Osteocyte (in vitro differentiated cells): ENCODE measurements around the gene RALGDS. TPM values are rescaled to one million over a fixed set of nuclear protein-coding genes. Genes with fewer than 3 reads are reported as not detected.

Source experiments
- DNase-seq: peaks from one replicate; pipeline ENCODE4 v3.0.0; 2021; ENCODE audit warnings: mixed read lengths; ENCODE audit not compliant: unreplicated experiment; ENCODE audit errors: extremely low spot score
- H3K27ac Mint-ChIP-seq: one replicate; pipeline ENCODE4 v1.8.0; 2021; ENCODE audit warnings: mild to moderate bottlenecking, mixed read lengths; ENCODE audit not compliant: unreplicated experiment
- H3K27me3 Mint-ChIP-seq: one replicate; pipeline ENCODE4 v1.8.0; 2021; ENCODE audit warnings: mixed read lengths; ENCODE audit not compliant: unreplicated experiment
- H3K36me3 Mint-ChIP-seq: one replicate; pipeline ENCODE4 v1.8.0; 2021; ENCODE audit warnings: mixed read lengths; ENCODE audit not compliant: unreplicated experiment
- H3K4me1 Mint-ChIP-seq: one replicate; pipeline ENCODE4 v1.8.0; 2021; ENCODE audit warnings: mixed read lengths; ENCODE audit not compliant: unreplicated experiment
- H3K4me3 Mint-ChIP-seq: one replicate; pipeline ENCODE4 v1.8.0; 2021; ENCODE audit warnings: mild to moderate bottlenecking, moderate library complexity, mixed read lengths; ENCODE audit not compliant: unreplicated experiment
- H3K9me3 Mint-ChIP-seq: one replicate; pipeline ENCODE4 v1.8.0; 2021; ENCODE audit warnings: mixed read lengths; ENCODE audit not compliant: unreplicated experiment
- total RNA-seq: library from RNA; stranded (reverse); gene quantifications from 2 replicates; pipeline ENCODE4 v1.2.1, GENCODE V29; 2021
- TF ChIP-seq, protein P1 (sequence below): fragments of 200-600 bp; sonication (generic); IDR thresholded peaks from 2 replicates; pipeline ENCODE4 v1.5.0; 2021; ENCODE audit warnings: antibody characterized with exemption, mild to moderate bottlenecking, moderate library complexity

The RALGDS gene
- total RNA-seq, 1 donor from 2014 or later, result 38.4 TPM

DNA sequence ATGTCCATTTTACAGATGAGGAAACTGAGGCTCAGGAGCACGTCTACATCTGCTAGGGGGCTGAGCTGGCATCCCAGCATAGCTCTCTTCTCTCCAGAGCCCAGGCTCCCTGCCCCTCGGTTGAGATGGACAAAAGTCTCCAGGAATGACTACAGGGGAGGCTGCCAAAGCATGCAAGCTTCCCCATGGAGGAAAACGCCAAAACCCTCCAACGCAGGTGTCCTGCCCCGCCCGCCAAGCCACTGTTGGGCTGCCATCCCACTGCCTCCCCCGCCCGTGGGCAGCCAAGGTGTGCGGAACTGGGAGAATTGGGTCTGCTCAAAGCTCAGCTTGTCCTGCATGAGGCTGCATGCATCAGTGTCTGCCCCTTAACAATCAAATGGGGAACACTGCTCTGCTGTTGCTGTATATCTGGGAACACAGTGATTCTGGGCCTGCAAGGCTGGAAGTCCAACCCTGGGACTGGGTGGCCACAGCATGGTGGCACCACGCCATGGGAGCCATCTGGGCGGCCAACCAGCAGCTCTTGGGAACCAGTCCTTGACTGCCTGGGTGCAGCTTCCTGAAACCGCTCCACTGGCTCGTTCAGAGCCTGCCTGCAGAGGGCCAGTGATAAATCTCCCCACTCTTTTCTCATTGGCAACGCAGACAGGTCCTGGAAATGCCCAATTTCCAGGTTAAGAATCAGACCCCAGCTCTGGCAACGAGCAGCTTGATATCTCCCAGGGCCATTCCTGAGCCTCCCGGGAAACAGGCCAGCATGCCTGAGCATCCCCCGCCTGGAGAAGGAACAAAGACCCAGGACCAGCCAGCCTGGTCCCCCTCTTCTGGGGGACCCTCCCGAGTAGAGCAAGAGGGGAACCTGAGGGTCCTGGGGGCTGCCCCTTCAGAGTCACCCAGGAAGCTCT lies 3.5 kb downstream of the RALGDS start:
- no peak overlapping the region for H3K4me3 Mint-ChIP-seq
- no peaks in the 10 kb centered on the region for H3K9me3 Mint-ChIP-seq
- no peak overlapping the region for H3K27ac Mint-ChIP-seq
- no peaks in the 10 kb centered on the region for H3K36me3 Mint-ChIP-seq
- H3K4me1 Mint-ChIP-seq, result peaks cover 75% of the 10 kb centered on the region
- no peaks in the 10 kb centered on the region for H3K27me3 Mint-ChIP-seq
- TF ChIP-seq, protein P1, sequence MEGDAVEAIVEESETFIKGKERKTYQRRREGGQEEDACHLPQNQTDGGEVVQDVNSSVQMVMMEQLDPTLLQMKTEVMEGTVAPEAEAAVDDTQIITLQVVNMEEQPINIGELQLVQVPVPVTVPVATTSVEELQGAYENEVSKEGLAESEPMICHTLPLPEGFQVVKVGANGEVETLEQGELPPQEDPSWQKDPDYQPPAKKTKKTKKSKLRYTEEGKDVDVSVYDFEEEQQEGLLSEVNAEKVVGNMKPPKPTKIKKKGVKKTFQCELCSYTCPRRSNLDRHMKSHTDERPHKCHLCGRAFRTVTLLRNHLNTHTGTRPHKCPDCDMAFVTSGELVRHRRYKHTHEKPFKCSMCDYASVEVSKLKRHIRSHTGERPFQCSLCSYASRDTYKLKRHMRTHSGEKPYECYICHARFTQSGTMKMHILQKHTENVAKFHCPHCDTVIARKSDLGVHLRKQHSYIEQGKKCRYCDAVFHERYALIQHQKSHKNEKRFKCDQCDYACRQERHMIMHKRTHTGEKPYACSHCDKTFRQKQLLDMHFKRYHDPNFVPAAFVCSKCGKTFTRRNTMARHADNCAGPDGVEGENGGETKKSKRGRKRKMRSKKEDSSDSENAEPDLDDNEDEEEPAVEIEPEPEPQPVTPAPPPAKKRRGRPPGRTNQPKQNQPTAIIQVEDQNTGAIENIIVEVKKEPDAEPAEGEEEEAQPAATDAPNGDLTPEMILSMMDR, result no peak
- no peak for DNase-seq

DNA sequence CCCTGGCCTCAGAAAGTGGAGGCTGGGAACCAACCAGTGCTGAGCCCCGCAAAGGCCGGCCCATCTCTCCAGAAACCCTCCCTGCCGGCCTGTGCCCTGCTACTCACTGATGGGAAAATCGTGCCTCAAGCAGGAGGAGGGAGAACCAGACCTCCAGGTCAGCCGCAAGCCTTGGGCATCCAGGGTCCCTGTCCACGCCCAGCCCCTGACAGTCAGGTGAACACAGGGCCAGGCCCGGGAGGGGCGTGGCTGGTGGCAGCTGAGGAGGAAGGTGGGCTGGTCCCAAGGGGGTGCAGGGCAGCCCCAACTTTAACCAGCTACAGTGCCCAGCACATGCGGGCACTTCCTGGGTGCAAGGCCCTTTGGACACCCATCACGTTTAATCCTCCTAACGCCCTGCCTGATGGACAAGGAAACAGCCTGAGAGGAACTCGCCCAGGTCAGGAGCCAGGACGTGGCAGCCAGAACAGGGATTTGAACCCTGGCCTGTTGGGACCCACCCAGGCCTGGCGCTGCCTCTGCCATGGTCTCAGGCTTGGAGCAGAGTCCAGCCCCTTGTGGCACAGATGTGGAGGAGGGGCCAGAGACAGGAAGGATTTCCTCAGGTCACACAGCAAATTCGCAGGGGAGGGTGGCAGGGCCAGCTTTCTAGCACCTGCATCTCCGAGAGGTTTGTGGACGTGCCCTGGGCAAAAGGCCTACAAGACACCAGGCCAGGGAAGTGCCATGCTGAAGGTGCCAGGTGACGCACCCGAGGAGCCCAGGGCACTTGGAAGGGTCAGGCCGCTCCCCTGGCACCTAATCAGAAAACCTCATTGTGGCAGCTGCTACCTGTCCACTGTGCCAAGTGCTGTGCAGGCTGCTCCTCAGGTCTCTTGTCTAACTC lies 4.5 kb downstream of the RALGDS start:
- TF ChIP-seq, protein P1, result no peak
- no peak for DNase-seq
- H3K27ac Mint-ChIP-seq, result no peak overlapping the region
- H3K4me1 Mint-ChIP-seq, result peaks cover 72% of the 10 kb centered on the region
- H3K9me3 Mint-ChIP-seq, result no peaks in the 10 kb centered on the region
- H3K4me3 Mint-ChIP-seq, result no peak overlapping the region
- H3K27me3 Mint-ChIP-seq, result no peaks in the 10 kb centered on the region
- no peaks in the 10 kb centered on the region for H3K36me3 Mint-ChIP-seq

DNA sequence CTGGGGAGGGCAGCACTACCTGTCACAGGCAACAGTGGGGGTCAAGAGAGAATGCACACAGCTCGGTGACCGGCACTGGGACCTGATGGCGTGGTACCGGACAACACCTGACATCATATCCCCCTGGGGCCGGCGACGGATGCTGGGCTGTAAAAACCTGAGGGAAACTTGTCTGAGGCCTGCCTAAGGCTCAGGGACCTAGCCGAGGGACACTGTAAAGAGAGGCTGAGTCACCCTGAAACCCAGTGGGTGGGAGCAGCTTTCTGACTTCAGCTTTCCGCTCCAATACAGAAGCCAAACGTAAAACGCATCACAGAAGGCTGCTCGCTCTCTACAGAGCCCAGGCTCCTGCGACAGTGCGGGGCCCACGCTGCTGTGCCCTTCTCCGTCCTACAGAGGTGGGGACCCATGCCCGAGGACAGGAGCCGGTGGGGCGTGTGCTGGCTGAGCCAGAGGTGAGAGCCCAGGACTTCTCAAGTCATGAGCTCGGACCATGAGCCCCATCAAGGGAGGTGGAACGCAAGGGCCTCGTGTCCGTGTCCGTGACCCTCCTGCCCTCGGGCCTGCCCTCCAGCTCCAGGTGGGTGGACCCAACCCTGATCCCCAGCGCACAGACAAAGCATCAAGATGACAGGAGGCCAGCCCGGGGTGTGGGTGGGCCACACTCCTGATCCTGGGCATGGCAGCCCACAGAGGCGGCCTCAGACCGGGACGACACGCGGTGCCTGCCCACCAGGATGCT lies 5.3 kb downstream of the RALGDS start:
- peak overlapping the region; percentile 57 for H3K27ac Mint-ChIP-seq
- DNase-seq, result no peak
- no peaks in the 10 kb centered on the region for H3K9me3 Mint-ChIP-seq
- no peaks in the 10 kb centered on the region for H3K27me3 Mint-ChIP-seq
- H3K4me1 Mint-ChIP-seq, result peaks cover 71% of the 10 kb centered on the region
- TF ChIP-seq, protein P1, result no peak
- H3K4me3 Mint-ChIP-seq, result no peak overlapping the region
- no peaks in the 10 kb centered on the region for H3K36me3 Mint-ChIP-seq

DNA sequence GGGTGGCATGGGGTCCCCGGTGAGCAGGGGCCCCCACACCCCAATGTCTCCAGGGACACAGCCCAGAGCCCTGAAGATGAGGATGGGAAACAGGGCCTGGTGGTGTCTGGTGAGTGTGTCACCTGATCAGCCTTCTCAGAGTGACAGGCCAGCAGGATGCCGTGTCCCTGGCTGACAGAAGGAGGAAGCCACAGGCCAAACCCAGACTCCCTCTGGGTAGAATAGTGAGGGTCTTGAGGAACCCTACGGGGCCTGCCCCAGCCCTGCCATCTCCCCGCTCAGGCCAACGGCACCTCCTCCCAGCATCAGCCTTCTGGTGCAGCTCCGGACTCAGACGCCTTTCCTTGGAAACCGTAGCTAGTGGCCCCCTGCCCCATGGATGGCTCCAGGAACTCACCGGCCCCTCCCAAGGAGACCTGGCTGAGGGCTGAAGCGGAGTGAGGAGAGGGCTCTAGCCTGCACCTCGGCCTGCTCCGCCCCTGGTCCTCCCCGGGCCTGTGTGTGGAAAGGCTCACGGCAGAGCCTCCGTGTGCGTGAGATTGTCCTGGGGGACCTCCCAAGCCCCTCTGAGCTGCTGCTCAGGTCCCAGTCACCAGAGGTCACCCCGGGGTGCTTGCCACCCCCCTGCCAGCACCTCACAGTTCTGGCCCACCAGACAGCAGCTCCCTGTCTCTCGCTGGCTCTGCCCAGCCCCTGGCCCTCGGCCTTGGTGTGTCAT lies 6.0 kb downstream of the RALGDS start:
- TF ChIP-seq, protein P1, result no peak
- H3K27ac Mint-ChIP-seq, result peak overlapping the region; percentile 88
- no peaks in the 10 kb centered on the region for H3K27me3 Mint-ChIP-seq
- peaks cover 1% of the 10 kb centered on the region for H3K36me3 Mint-ChIP-seq
- H3K4me3 Mint-ChIP-seq, result no peak overlapping the region
- H3K9me3 Mint-ChIP-seq, result no peaks in the 10 kb centered on the region
- no peak for DNase-seq
- peaks cover 65% of the 10 kb centered on the region for H3K4me1 Mint-ChIP-seq
